Upper lobe of left lung (tissue), 4 donors: ENCODE results near the gene IRF2BPL.
A peak's percentile ranks its signal among the peaks of the same experiment; 100 is the strongest.

Experiments used
- CTCF ChIP-seq, 6 experiments: fragments of 450-650 bp in 4 of 6; fragments of 200-600 bp in 2 of 6; sonication (generic) in 2 of 6; IDR thresholded peaks; one replicate each; pipeline ENCODE4 v1.5.1; 2016 to 2019; ENCODE audit warnings: antibody characterized with exemption in 6 of 6
- EP300 ChIP-seq, 4 donors: sonication (generic); formaldehyde crosslinking; IDR thresholded peaks; one replicate each; pipeline ENCODE4 v1.5.1; 2017; ENCODE audit warnings: antibody characterized with exemption in 4 of 4, control low read depth in 2 of 4
- POLR2A ChIP-seq, 4 donors: fragments of 450-650 bp; IDR thresholded peaks; one replicate each; pipeline ENCODE4 v1.5.1; 2016 to 2017; ENCODE audit warnings: antibody characterized with exemption in 4 of 4, mild to moderate bottlenecking in 2 of 4
- POLR2AphosphoS5 ChIP-seq, 2 donors: sonication (generic); formaldehyde crosslinking; IDR thresholded peaks; one replicate each; pipeline ENCODE4 v1.5.1; 2017; ENCODE audit warnings: antibody characterized with exemption in 2 of 2

GRCh38 chr14:77023001-77023996 is 5.2 kb downstream of the IRF2BPL start:
- TF ChIP-seq CTCF (IDR thresholded peaks at IDR 0.05) (peak in 1 of 6 experiments; percentile 23), EP300 (IDR thresholded peaks at IDR 0.05) (peak in 1 of 4 donors; percentile 8), POLR2AphosphoS5 (IDR thresholded peaks at IDR 0.05) (no peak), POLR2A (IDR thresholded peaks at IDR 0.05) (peak in 1 of 4 donors; percentile 44)
